K562 (cell line): ENCODE measurements around the gene NTN1. TPM values are rescaled to one million over a fixed set of nuclear protein-coding genes. Genes with fewer than 3 reads are reported as not detected.

Source experiments
- ATAC-seq: fragments of 200-7000 bp; cut with Tn5 transposase; 3 replicates; pipeline ENCODE4 v1.9.1; 2020; ENCODE audit warnings: moderate library complexity
- BruUV-seq: library from RNA; stranded (reverse); fragments of 400-500 nt; replicated peaks from 2 replicates; lab custom pipeline; 2021; lab: Mats Ljungman, UMichigan
- CTCF ChIA-PET: fragments of 300-600 bp; formaldehyde crosslinking; extraction: SDS; loops from one replicate; lab custom pipeline; 2021; ENCODE audit warnings: low intra/inter-chr PET ratio; lab: Yijun Ruan, JAX
- POLR2A ChIA-PET: fragments of 300-600, 350-650 bp; sonication (Branson Sonifier 250); formaldehyde crosslinking; extraction: SDS; loops from one replicate; lab custom pipeline; 2021; ENCODE audit warnings: antibody characterized with exemption, inconsistent platforms; lab: Yijun Ruan, JAX
- DNase-seq, 4 experiments: peaks; one replicate each; pipeline versions ENCODE4 v3.0.0 to v3.0.0-alpha.2; 2011 to 2018; ENCODE audit warnings: low spot score in 3 of 4, mixed read lengths in 3 of 4; ENCODE audit errors: extremely low read depth in 1 of 4
- FAIRE-seq: peaks from 2 replicates; lab custom pipeline; 2011; peaks lifted over from hg19 to GRCh38; lab: Jason Lieb, UNC
- H2AFZ ChIP-seq: 2 replicates; pipeline ENCODE4 v1.6.0; 2011; ENCODE audit warnings: low read depth, low read length, control low read depth, inconsistent platforms
- H3K27ac ChIP-seq: fragments of 200-600 bp; 3 replicates; pipeline ENCODE4 v1.8.0; 2011; ENCODE audit warnings: low read depth, mild to moderate bottlenecking, control low read depth, inconsistent platforms, low read length, moderate library complexity, mixed read lengths; ENCODE audit errors: extremely low read depth
- H3K27me3 ChIP-seq, 2 experiments: fragments of 300-600 bp in 1 of 2; 2 replicates in 1 of 2; 3 replicates in 1 of 2; pipeline versions ENCODE4 v1.6.0 to v1.8.0; 2011; ENCODE audit warnings: inconsistent platforms in 2 of 2, low read length in 2 of 2, mild to moderate bottlenecking in 1 of 2, mixed read lengths in 1 of 2, moderate library complexity in 1 of 2; ENCODE audit not compliant: control insufficient read depth in 2 of 2, insufficient read depth in 2 of 2
- H3K36me3 ChIP-seq: fragments of 300-600 bp; 3 replicates; pipeline ENCODE4 v1.8.0; 2011; ENCODE audit warnings: mild to moderate bottlenecking, low read length, inconsistent platforms; ENCODE audit not compliant: control insufficient read depth, insufficient read depth
- H3K4me1 ChIP-seq, 2 experiments: fragments of 200-600 bp in 1 of 2; replicated peaks in 1 of 2; 2 replicates in 1 of 2; 3 replicates in 1 of 2; pipeline versions ENCODE4 v1.5.1 to v1.8.0; 2011; ENCODE audit warnings: inconsistent platforms in 2 of 2, low read length in 2 of 2, mild to moderate bottlenecking in 1 of 2, mixed read lengths in 1 of 2, moderate library complexity in 1 of 2; ENCODE audit not compliant: control insufficient read depth in 2 of 2, insufficient read depth in 2 of 2
- H3K4me2 ChIP-seq: 2 replicates; pipeline ENCODE4 v1.6.1; 2011; ENCODE audit warnings: low read length, control low read depth, inconsistent platforms, mixed read lengths; ENCODE audit not compliant: insufficient read depth
- H3K4me3 ChIP-seq: fragments of 200-600 bp; sonication (generic), shearing (Covaris generic); 2 replicates; pipeline ENCODE4 v1.5.1; 2016; ENCODE audit warnings: control low read depth, inconsistent platforms
- H3K79me2 ChIP-seq: fragments of 200-600 bp; 3 replicates; pipeline ENCODE4 v1.8.0; 2011; ENCODE audit warnings: low read length, inconsistent platforms; ENCODE audit not compliant: control insufficient read depth, insufficient read depth
- H3K9ac ChIP-seq, 2 experiments: 2 replicates each; pipeline versions ENCODE4 v1.6.0 to v1.6.1; 2011; ENCODE audit warnings: low read depth in 2 of 2, low read length in 2 of 2, control low read depth in 1 of 2, inconsistent platforms in 1 of 2, mild to moderate bottlenecking in 1 of 2, mixed read lengths in 1 of 2; ENCODE audit not compliant: insufficient read depth in 1 of 2
- H3K9me1 ChIP-seq: one replicate; pipeline ENCODE4 v1.6.0; 2011; ENCODE audit warnings: inconsistent platforms, mild to moderate bottlenecking, low read length, moderate library complexity; ENCODE audit not compliant: control insufficient read depth, insufficient read depth
- H3K9me3 ChIP-seq: replicated peaks from 2 replicates; pipeline ENCODE4 v1.5.1; 2011; ENCODE audit warnings: low read depth, low read length, inconsistent platforms; ENCODE audit not compliant: control insufficient read depth, insufficient read depth
- H4K20me1 ChIP-seq: replicated peaks from 2 replicates; pipeline ENCODE4 v1.6.1; 2011; ENCODE audit warnings: low read length, inconsistent platforms, mixed read lengths; ENCODE audit not compliant: control insufficient read depth, insufficient read depth
- CBFB ChIP-seq: sonication (generic); formaldehyde crosslinking; IDR thresholded peaks from 2 replicates; pipeline ENCODE4 v1.4.0; 2020; ENCODE audit warnings: mild to moderate bottlenecking, missing genetic modification reagents
- CHAMP1 ChIP-seq: fragments of 450-650 bp; IDR thresholded peaks from 2 replicates; pipeline ENCODE4 v1.6.1; 2016; ENCODE audit warnings: mild to moderate bottlenecking
- CHD4 ChIP-seq: fragments of 200-600 bp; sonication (generic); IDR thresholded peaks from 3 replicates; pipeline ENCODE4 v1.6.1; 2012; ENCODE audit warnings: low read depth, mild to moderate bottlenecking, mixed read lengths, low read length, inconsistent platforms; ENCODE audit not compliant: insufficient read depth, insufficient replicate concordance, poor library complexity, severe bottlenecking
- FOXJ2 ChIP-seq: fragments of 200-800 bp; sonication (Bioruptor generic); IDR thresholded peaks from 2 replicates; pipeline ENCODE4 v1.6.1; 2016; ENCODE audit warnings: missing genetic modification characterization, missing compliant biosample characterization
- SAFB ChIP-seq: fragments of 200-400 bp; formaldehyde crosslinking; IDR thresholded peaks from 2 replicates; pipeline ENCODE4 v1.6.1; 2017; ENCODE audit warnings: low read depth, low read length, borderline replicate concordance
- ZNF133 ChIP-seq: fragments of 250-450 bp; sonication (Bioruptor Pico); IDR thresholded peaks from 2 replicates; pipeline ENCODE4 v1.4.0; 2020; ENCODE audit warnings: mild to moderate bottlenecking
- ZNF143 ChIP-seq: sonication (generic); formaldehyde crosslinking; IDR thresholded peaks from 2 replicates; pipeline ENCODE4 v1.9.0; 2022; ENCODE audit warnings: mild to moderate bottlenecking, missing genetic modification reagents
- ZNF644 ChIP-seq: fragments of 200-800 bp; sonication (Bioruptor generic); IDR thresholded peaks from 2 replicates; pipeline ENCODE4 v1.6.1; 2016; ENCODE audit warnings: low read depth, missing genetic modification characterization, missing compliant biosample characterization
- WGBS: fragments of 100-300 bp; shearing (Covaris generic); methylation state at CpG from one replicate; pipeline ENCODE4 v1.1.6; 2016; ENCODE audit warnings: low coverage, mixed read lengths; ENCODE audit not compliant: insufficient coverage; ENCODE audit errors: missing lambda C conversion rate; 5-methylcytosine and 5-hydroxymethylcytosine counted together
- in situ Hi-C: fragments of 300-500 bp; cut with MboI; formaldehyde crosslinking; loops from 4 replicates; pipeline ENCODE4 v1.15.0; 2018; ENCODE audit warnings: inconsistent platforms, mixed read lengths
- intact Hi-C: fragments of 100-400 bp; cut with micrococcal nuclease; formaldehyde crosslinking; loops from 2 replicates; pipeline ENCODE4 v1.14.2; 2022
- polyA plus RNA-seq, 8 experiments: library from polyadenylated mRNA; depleted of rRNA in 4 of 8; stranded (reverse) in 5 of 8; unstranded in 3 of 8; fragments of >200 nt; fragmentation: Nextera tagmentation in 2 of 8; fragmentation: Illumina TruSeq in 1 of 8; extraction: Ambion mirVana in 2 of 8; extraction: Trizol in 1 of 8; gene quantifications; 2 replicates each; pipeline versions ENCODE4 v1.2.1 to v1.2.3, GENCODE V29; 2011 to 2014; ENCODE audit warnings: inconsistent platforms in 1 of 8, missing spikeins in 1 of 8
- total RNA-seq, 7 experiments: library from RNA; depleted of rRNA in 6 of 7; stranded (reverse); fragments of >200 nt in 6 of 7; fragmentation: Illumina TruSeq in 2 of 7; extraction: Trizol in 2 of 7; gene quantifications; 2 replicates each; pipeline versions ENCODE4 v1.2.1 to v1.2.3, GENCODE V29; 2011 to 2021; ENCODE audit warnings: low replicate concordance in 1 of 7
- TF ChIP-seq, protein P1 (sequence below), 2 experiments: fragments of 450-650 bp in 1 of 2; IDR thresholded peaks; 2 replicates each; pipeline ENCODE4 v1.6.1; 2011 to 2017; ENCODE audit warnings: low read depth in 2 of 2, antibody characterized with exemption in 1 of 2, borderline replicate concordance in 1 of 2, low read length in 1 of 2, mild to moderate bottlenecking in 1 of 2, mixed read lengths in 1 of 2; ENCODE audit not compliant: control insufficient read depth in 1 of 2

The NTN1 gene
- total and polyA plus RNA-seq, 9 of the 15 experiments (the other 6 are each of a cell fraction or from before 2014, with no cell fraction given), result 0.02 TPM; not detected in 8

- H3K4me3 ChIP-seq, result no peak overlapping the region
- ChIA-PET POLR2A (no interaction called here), CTCF (no interaction called here)
- no peak overlapping the region for H3K27ac ChIP-seq
- H3K9ac ChIP-seq, result no peak overlapping the region
- no TSS peak for BruUV-seq
- intact Hi-C loops (no loop called here), in situ Hi-C loops (no loop called here)
- 0% methylated on average over 1 of the region's 3 CpGs for WGBS
- no peak for ATAC-seq
- H3K9me3 ChIP-seq, result no peaks in the 10 kb centered on the region
- no peak for DNase-seq
- H3K4me1 ChIP-seq, result no peaks in the 10 kb centered on the region
- FAIRE-seq, result no peak
- H2AFZ ChIP-seq, result no peak overlapping the region
- H3K4me2 ChIP-seq, result no peak overlapping the region
- H4K20me1 ChIP-seq, result no peaks in the 10 kb centered on the region
- peaks cover 0 to 5% of the 10 kb centered on the region in 2 experiments; a peak in 1 of 5 replicates for H3K27me3 ChIP-seq
- no peaks in the 10 kb centered on the region for H3K79me2 ChIP-seq
- H3K9me1 ChIP-seq, result no peaks in the 10 kb centered on the region
- no peaks in the 10 kb centered on the region for H3K36me3 ChIP-seq
- TF ChIP-seq SAFB (no peak), CHD4 (no peak), ZNF644 (tag) (no peak), ZNF133 (CRISPR knock-in tag) (no peak), CHAMP1 (no peak), ZNF143 (CRISPR knock-in tag) (no peak), FOXJ2 (tag) (no peak), CBFB (no peak)
- TF ChIP-seq, protein P1, sequence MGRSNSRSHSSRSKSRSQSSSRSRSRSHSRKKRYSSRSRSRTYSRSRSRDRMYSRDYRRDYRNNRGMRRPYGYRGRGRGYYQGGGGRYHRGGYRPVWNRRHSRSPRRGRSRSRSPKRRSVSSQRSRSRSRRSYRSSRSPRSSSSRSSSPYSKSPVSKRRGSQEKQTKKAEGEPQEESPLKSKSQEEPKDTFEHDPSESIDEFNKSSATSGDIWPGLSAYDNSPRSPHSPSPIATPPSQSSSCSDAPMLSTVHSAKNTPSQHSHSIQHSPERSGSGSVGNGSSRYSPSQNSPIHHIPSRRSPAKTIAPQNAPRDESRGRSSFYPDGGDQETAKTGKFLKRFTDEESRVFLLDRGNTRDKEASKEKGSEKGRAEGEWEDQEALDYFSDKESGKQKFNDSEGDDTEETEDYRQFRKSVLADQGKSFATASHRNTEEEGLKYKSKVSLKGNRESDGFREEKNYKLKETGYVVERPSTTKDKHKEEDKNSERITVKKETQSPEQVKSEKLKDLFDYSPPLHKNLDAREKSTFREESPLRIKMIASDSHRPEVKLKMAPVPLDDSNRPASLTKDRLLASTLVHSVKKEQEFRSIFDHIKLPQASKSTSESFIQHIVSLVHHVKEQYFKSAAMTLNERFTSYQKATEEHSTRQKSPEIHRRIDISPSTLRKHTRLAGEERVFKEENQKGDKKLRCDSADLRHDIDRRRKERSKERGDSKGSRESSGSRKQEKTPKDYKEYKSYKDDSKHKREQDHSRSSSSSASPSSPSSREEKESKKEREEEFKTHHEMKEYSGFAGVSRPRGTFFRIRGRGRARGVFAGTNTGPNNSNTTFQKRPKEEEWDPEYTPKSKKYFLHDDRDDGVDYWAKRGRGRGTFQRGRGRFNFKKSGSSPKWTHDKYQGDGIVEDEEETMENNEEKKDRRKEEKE (IDR thresholded peaks at IDR 0.05; ENCODE audit: borderline replicate concordance in 1 of 2, control insufficient read depth in 1 of 2, low read depth in 2 of 2, low read length in 1 of 2), result no peak
Measured at GRCh38 chr17:9169116-9169515, 147.8 kb downstream of the NTN1 start.
